Measurements from ENCODE around the gene CRTC2.

The CRTC2 gene

DNA sequence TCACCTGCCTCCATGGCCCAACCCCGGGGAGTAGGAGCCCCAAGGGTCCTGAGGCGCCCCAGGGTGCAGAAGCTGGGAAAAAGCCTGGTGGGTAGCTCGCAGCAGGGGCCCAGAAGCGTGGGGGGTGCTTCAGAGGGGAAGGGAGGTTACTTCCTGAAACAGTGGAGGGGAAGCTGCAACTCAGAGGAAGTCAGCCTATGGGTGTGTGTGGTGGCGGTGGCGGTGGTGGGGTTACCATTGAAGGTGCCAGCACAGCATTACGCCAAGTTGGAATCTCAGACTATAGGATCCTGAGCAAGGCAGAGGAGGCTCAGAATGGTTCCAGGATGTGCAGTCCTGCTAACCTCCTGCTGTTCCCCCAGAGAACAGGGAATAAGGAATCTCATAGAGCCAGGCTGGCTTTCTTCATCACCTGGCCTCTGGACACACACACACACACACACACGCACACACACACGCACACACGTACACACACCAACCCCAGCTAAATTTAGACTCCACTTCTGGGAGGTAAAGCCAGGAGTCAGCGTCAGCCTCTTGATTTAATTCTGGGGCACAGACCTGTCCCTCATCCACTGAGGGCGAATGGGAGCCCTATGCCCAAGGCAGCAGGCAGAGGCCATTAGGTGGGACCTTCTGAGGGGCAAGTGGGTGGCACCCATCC is 13.1 kb downstream of the CRTC2 start:
- peak; percentile 90 for DNase-seq

DNA sequence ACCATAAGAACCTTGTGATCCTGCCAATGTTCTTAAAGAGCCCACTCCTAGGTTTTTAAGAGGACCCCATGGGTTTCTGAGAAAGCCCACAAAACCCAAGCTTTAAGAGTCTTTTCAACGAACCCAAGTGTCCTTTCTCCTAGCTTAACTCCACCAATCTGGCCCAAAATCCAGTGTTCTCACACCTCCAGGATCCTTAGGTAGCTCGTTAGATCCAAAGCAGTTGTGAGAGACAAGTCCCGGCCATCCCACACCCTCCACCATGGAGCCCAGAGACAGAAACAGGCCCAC is 13.6 kb downstream of the CRTC2 start:
- no peak for DNase-seq

DNA sequence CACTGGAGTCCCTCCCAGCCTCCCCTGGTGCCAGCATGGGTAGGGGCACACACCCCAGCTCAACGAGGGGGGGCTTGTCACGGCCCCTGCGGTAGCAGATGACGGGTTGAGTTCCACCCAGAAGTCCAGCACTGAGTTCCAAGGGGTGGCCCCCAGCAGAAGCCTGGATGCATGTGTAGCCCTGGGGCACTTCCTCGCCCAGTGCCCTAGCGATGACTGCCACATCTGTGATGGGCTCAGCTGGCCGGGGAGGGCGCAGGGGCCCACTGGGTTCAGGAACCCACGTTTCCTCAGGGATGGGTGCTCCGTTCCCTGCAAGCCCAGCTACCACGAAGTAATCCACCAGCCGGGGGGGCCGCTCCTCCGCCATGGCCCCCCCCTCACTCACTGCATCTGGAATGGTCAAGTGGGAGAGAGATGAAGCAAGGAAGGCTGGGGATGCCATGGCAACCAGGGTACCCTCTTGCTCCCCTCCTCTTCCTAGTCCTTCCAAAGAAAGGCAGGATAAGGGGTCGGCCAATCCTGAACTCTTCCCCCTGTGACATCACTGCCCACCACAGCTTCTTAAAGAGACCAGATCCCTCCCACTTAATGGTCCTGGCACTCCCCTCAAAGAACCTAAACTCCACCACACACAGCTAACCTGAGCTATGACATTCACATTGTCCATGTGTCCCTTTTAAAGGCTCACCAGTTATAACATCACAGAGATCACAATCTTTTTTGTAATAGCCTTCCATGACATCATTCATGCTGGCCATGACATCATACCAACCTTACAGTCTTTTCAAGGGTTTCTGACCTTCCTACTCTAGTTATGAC is 14.2 kb downstream of the CRTC2 start:
- no peak for DNase-seq

DNA sequence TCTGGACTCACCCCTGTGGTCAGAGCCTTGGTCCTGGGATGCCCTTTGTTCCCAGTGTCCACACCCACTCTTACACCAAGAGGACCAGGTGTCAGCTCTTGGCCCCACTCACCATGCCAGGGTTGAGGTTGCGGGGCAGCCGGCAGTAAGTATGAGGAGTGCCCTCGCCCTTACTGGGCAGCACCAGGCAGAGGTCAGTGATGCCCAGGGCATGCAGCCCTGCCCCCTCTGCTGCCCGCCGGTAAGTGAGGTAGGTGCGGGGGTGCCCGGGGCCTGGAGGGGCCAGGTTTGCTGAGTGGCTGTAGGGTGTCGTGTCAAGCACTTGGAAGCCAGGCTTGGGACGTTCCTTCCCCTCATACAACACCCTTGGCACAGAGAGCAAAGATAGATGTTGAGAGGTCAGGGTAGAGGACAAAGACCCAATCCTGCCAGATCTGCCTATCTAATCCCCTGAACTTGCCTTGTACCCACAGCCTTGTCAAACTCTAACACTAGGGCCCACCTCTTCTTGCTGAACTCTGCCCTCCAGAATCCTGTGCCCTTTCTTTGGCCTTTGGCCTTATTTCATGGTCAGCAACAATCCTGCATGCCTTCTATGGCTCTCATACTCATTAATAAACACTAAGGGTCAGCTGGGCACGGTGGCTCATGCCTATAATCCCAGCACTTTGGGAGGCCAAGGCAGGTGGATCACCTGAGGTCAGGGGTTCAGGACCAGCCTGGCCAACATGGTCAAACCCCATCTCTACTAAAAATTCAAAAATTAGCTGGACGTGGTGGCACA is 15.5 kb downstream of the CRTC2 start:
- no peak for DNase-seq

DNA sequence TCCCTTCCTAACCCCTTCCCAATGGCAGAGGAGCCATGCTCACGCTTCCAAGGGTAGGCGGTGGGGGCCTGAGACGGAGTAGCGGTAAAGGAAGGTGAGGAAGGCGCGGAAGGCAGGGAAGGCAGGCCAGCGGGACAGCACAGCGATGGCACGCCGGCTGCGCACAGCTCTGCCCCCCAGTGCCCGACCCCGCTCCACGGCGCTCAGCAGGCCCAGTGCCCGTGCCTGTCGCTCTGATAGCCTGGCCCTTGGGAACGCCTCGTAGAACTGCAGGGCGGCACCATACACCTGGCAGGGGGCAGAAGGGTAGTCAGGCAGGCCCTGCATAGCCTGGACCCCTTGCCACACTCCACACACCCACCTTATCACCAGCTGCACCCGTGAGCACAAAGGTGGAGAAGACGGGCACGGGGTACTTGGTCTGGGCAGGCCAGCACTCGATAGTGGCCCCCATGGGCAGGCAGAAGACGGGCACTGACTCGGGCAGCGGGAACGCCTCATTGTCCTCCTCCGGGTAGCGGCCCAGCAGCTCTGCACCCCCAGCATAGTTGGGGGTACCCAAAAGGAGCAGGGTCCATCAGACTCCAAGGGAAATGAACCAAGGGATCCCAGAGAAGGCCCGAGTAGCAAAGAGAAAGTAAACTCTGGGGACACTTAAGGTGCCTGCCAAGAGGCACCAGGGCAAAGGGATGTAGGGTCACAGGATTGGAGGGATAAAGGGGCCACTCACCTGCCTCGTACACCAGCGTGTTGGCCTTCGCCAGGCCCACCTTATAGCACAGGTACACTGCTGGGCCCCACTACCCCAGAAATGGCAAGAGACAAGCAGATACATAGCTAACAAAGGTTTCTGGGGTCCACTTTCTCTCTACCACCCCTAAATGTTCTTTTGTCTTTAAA is 16.3 kb downstream of the CRTC2 start:
- DNase-seq: no peak

DNA sequence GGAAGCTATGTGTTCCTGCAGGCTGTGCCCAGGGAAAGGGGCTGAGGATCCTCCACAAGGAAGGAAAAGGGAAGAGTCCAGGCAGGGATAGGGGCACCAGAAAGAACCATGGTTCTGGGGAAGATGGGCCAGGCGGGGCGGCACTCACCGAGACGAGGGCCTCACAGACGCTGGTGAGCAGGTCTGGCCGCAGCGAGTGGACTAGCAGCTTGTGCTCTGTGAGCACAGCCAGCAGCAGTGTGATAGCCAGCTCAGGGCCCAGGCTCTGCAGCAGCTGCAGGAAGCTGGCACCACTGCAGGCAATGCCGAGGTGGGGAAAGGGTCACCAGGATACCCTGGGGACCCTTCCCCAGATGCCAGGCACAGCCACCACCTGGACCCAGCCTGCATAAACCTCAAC is 17.7 kb downstream of the CRTC2 start:
- no peak for DNase-seq

GRCh38 chr1:153939476-153939875 is 18.9 kb downstream of the CRTC2 start:
- no peak for DNase-seq

DNA sequence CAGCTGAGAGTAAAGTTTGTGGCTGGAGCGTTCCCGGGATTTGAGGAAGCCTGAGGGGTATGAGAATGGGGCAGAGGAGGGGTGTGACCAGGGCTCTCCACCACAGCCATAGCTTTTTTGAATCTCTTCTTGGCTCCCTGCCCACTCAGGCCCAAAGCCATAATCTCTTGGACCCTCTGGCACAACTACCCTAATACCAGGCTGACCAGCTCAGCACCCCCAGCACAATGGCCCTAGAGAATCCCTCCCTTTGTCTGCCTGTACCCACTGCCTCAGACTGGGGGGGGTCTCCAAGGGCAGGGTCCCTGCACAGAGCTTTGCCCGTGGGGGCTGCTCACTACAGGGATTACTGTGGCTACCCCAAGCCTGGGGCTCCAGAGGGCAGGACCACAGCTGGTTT is 19.4 kb downstream of the CRTC2 start:
- no peak for DNase-seq

DNA sequence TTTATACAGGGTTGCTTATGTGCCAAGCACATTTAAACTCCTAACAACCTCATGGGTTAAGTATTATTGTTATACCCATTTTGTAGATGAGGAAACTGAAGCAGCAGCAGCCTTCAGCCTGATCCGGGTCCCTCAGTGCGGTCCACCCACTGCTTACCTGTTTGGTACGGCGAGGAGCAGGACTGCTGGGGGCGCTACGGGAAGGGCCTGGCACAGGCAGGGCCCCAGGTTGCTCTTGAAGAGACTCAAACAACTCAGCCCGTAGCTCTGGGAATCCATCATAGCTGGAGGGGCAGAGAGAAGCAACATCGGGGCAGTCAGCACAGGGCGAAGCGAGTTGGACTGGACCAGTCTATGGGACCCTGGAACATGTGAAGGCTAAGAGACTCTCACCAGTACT is 21.1 kb downstream of the CRTC2 start:
- no peak for DNase-seq

DNA sequence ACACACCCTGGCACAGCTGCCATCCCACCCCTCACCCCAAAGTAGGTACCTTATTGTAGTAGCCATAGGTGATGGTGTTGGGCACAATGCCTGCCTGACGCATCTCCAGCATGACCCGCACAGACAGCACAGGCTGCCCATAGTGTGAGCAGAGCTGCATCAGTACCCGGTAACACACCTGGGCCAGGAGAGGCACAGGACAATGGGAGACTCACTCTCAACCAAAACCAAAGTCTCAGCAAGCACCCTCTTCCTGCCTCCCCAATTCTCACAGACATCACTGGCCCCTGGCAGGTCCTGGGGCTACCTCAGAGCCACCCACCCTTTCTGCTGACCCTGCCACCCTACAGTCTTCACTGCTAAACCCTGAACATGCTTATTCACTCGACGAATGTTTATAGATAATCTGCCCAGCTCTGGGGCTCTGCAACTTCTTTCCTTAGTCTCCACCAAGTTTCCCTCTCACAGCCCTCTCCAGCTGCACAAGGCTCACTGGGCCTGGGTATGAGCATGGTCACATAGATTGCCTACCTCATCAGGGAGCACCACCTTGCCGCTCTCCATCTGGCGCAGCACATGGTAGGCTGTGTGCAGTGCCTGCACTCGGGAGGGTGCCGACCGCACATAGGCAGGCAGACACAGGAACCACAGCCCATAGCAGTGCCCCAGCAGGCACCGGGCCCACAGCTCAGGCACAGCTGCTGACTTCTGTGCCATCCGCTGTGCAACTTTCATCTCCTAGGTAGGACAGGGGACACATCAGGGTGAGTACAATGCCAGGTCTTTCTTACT is 22.2 kb downstream of the CRTC2 start:
- DNase-seq: no peak

- no peak for DNase-seq
Observed at GRCh38 chr1:153934746-153935145, 23.7 kb downstream of the CRTC2 start.

GRCh38 chr1:153933955-153934354 is 24.5 kb downstream of the CRTC2 start:
- DNase-seq: no peak

DNA sequence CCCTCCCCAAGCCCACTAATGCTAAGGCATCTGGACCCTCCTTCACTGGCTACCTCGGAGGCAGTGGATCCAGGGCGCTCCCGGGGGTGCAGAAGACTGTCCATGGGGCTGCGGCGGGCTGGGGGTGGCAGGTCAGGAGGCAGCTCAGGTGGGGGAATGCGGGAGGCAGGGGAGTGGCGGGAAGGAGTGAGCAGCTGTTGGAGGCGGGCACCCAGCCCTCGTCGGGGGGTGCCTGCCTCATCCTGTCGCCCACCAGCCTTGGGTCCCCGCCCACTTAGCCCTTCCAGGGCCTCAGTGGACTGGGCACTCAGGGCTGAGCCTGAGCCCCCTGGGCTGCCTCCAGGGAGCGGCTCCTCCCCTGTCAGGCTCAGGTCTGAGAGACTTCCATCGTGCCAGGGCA is 25.0 kb downstream of the CRTC2 start:
- DNase-seq: no peak

DNA sequence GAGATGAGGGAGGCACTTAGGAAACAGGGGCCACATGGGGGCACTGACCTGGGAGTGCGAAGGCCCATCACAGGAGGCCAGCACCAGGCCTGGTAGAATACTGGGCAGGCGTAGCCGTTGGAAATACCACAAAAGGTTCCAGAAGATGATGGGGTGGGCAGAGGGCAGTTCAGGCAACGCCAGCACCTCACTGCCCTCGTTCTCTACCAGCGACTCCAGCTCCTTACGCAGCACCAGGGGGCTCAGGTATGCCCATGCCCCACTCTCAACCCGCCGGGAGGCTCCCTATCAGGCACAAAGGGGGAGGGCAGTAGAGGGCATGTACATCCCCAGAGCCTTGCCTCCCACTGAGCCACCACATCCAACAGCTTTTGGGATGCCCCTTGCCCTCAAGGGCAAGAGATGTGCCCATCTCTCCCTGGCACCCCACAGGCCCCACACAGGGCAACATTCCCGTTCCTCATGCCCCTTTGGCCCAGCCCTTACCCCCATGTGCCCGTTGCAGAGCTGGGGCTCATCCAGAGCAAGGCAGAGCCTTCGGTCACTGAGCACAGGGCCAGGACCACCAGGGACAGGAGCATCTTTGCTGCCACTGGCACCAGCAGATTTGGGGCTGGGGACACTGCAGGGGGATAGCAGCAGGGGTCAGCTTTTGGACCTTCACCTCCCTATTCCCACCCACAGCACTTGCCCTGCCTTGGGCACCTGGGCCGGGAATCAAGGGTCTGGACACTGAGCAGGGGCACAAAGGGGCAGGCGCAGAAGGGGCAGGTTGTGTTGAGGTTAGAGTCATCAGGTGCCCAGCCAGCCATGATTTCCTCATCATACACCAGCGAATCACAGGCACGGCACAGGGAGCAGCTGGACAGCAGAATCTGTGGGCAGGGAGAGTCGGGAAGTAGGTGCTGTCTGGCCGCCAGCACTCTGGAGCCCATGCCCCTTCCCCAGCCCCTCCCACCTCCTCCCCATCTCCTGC is 26.0 kb downstream of the CRTC2 start:
- DNase-seq: no peak

DNA sequence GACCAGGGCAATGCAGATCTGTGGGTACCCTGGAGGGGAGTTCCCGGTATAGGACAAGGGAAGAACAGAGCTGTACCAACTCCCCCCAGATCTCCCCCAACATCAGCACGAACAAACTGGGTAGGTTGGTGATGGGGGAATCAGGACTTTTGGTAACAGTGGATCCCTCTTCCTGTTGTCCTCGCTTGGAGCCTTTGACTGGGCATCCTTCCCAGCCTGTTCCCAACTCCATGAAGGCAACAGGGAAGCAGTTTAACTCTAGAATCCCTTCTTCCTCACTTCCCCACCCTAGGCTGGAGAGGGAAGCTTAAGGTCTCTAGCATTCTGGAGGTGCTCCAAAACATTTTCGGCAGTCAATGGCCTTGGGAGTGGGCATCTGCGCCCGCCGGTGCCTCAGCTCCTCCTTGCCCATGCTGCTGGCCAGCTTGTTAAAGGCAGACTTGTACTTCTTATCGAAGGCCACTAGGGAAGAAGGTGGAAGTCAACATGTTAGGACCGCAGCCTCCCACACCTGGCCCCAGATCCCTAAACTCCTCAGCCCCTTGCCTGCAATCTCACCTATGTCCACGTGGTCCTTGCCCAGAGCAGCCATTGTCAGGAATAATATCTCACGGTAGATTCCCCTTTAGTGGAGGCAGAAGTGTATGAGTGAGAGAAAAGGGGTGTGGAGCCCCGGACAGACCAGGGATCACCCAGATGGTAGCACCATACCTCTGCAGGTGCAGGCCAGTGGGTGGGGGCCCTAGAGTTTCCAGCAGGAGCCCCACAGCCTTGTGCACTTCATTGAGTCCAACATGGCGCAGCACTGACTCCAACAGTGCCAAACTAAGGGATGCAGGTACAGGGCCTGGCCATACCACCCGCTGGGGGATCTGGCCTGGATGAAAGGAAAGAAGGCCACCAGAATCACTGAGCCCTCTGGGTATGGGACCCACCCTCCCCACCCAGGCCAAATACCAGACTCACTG is 28.1 kb downstream of the CRTC2 start:
- no peak for DNase-seq

DNA sequence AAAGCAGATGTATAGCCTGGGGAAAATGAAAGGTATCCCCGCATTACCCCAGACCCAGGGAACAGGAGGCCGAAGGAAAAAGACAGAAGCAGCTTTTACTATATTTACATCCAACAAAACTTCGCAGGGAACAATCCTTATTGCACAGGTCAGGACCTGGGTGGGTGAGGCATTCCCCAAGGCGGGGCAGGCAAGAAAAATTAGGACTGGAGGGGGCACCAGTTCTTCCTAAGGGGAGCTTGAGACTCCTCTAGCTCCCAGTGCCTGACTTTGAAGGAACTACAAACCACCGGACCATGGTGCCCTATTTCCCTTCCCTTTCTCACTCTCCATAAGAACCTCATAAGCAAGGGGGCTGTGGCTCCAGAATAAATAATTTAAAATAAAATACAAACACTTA is 29.0 kb downstream of the CRTC2 start:
- DNase-seq: no peak

DNA sequence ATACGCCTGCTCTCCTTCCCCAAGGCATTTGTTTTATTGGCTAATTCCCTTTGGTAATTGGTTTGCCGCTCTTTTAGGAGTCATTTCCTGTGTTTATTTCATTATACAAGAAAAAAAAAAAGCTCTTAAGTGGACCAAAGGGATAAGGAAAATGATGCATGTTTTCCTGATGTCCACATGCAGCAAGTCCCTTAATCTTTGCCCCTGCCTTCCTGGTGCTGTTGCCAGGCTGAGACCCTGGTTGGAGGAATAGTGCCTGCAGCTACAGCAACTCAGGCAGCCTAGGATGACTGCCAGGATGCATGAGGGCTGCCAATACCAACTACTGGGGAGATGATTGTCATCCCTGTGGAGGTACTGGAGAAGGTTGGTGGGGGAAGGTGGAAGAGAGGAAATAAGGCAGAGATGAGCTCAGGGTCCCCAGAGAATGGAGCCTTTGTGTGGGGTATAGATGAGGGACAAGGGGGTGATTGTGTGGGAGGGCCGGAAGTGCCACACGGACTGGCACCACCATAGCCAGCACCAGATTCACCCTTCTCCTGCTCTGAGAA is 29.5 kb downstream of the CRTC2 start:
- no peak for DNase-seq

DNA sequence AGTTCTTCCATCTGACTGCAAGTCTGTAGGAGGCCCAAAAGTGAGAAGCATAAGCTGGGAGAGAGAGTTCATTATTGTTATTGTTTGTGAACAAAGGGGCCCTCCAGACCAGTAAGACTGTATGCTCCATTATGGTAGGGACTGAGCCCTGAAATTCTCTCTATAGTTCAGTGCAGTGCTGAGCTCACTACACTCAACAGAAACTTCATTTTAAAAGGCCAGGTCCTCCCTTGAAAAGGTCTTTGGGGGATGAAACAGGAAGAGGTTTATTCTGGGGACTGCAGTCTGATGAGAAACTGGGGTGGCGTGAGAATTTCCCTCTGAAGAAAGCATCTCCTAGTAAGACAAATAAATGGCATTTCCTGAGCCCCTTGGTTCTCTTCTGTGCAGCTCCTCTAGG is 30.2 kb downstream of the CRTC2 start:
- no peak for DNase-seq

DNA sequence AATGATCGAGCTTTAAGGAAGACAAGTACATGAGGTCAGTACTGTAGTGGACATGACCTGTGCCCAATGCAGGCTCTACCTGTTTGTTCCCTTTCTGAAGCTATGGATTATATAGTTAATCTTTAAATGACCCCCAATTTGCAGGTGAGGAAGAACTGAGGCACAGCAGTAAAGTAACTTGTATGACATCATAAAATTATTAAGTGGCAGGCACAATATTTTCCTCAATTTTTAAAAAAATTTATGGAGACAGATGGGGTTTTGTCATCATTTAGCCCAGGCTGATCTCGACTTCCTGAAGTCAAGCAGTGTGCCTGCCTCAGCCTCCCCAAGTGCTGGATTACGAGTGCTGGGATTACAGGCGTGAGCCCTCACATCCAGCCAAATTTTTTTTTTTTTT is 32.0 kb downstream of the CRTC2 start:
- no peak for DNase-seq

Measured in SIG-M5 (cell line).